NCI-H187 treated with DMSO at 0.1 percent for 48 hours (cell line): Measurements from ENCODE around the gene MAS1.
A peak's percentile ranks its signal among the peaks of the same experiment; 100 is the strongest.
"Not testable (repeated sequence)": the region's sequence is repeated elsewhere in the genome, so short reads cannot be mapped to it uniquely, and the experiment has no call there.

Experiments
- DNase-seq: peaks from one replicate; lab custom pipeline; 2025; lab: John Stamatoyannopoulos, UW

Gene MAS1

GRCh38 chr6:159919011-159919511, 28.3 kb downstream of the MAS1 start:
- DNase-seq = no peak

DNA sequence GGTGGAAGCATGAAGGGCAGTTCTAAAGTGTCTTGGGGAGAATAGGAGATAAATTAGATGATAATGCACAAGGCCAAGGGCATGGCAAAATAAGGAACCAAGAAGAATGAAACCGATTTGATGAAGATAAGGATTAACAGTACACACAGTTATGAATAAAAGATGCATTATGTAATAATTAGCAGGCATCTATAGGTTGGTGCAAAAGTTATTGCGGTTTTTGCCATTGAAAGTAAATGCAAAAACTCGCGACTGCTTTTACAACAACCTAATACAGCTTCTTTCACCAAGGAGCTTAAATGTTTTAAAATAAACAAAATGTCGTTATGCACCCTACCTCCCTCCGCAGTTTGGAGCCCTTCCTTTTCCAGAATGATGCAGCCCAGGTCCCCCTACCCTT, 29.0 kb downstream of the MAS1 start:
- DNase-seq = no peak

DNA sequence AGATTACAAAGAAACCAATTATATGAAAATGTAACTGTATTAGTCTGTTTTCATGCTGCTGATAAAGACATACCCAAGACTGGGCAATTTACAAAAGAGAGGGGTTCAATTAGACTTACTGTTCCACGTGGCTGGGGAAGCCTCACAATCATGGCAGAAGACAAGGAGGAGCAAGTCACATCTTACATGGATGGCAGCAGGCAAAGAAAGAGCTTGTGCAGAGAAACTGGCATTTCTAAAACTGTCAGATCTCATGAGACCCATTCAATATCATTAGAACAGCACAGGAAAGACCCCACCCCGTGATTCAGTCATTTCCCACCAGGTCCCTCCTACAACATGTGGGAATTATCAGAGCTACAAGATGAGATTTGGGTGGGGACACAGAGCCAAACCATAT, 33.4 kb downstream of the MAS1 start:
- DNase-seq = not testable (repeated sequence)

GRCh38 chr6:159926542-159927203, 35.9 kb downstream of the MAS1 start:
- no peak for DNase-seq

DNA sequence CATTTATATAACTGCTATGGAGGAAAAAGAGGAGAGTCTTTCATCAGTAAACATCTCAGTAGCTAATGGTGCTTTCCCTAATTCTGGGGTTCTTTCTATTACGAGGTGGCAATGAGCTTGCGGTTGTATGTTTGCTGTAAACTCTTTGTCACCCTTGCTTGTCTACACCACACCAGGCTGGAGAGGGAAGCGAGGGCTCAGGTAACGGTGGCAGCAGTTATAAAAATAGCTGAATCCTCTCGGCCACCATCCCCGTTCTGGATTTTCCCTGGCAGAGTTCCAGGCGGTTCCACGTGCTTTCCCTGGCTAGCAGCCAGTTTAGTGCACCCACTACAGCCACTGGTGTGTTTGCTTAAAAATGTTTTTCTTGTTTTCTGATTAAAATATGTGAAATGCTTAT, 39.0 kb downstream of the MAS1 start:
- peak; percentile 57 for DNase-seq

- DNase-seq = no peak
Measured at GRCh38 chr6:159931112-159931511, 40.3 kb downstream of the MAS1 start.

- DNase-seq = no peak
Measured at GRCh38 chr6:159931846-159932245, 41.1 kb downstream of the MAS1 start.

- no peak for DNase-seq
Measured at GRCh38 chr6:159933077-159933476, 42.3 kb downstream of the MAS1 start.

DNA sequence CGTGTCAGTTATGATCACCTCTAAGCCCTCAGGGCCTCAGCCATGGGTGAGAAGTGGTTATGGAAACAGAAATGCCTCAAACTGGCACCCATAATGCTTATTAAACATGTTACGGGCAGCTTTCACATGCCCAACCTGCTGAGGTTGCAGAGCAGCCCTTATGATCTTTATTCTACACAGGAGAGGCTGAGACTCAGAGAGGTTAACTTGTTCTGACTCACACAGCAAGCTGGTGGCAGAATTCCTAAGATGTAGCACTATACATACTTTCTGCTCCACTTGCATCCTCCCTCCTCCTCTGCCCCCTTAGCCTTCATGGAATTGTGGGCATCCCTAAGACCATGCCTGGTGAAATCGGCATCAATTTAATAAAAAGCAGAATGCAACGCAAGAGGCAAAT, 43.4 kb downstream of the MAS1 start:
- no peak for DNase-seq

GRCh38 chr6:159935065-159935464, 44.3 kb downstream of the MAS1 start:
- DNase-seq = no peak

DNA sequence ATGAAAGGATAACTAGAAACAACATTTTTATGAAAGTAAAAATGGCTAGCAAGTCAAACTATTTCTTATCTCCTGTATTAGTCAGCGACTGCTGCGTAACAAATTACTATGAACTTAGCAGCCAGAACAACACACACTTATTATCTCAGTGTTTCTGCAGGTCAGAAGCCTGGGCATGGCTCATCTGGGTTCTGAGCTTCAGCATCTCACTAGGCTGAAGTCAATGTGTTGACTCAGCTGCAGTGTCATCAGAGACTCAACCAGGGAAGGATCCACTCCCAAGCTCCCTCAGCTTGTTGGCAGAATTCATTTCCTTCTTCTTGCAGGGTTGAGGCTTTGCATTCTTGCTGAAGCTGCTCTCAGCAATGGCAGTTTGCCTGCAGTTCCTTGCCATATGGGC, 44.8 kb downstream of the MAS1 start:
- DNase-seq = no peak

GRCh38 chr6:159939591-159940016, 48.8 kb downstream of the MAS1 start:
- no peak for DNase-seq
